GM10266 (cell line): ENCODE measurements around the gene IL1RAPL2.

ENCODE experiments used
- DNase-seq: peaks from one replicate; pipeline ENCODE4 v3.0.0; 2012; ENCODE audit errors: extremely low spot score
- CTCF ChIP-seq: IDR thresholded peaks from 2 replicates; pipeline ENCODE4 v1.5.1; 2012; ENCODE audit warnings: mild to moderate bottlenecking, low read depth; ENCODE audit not compliant: control insufficient read depth, insufficient read depth; ENCODE audit errors: missing control alignments

Gene IL1RAPL2

GRCh38 chrX:104647084-104647483 lies 81.1 kb downstream of the IL1RAPL2 start:
- DNase-seq, result no peak
- TF ChIP-seq CTCF, result no peak

GRCh38 chrX:104659005-104659744 lies 93.2 kb downstream of the IL1RAPL2 start:
- no peak for DNase-seq
- no peak for TF ChIP-seq CTCF

- TF ChIP-seq CTCF, result no peak
- DNase-seq, result no peak
Observed at GRCh38 chrX:104660092-104660491, 94.1 kb downstream of the IL1RAPL2 start.

GRCh38 chrX:104662694-104663093 lies 96.7 kb downstream of the IL1RAPL2 start:
- no peak for DNase-seq
- TF ChIP-seq CTCF, result no peak

- TF ChIP-seq CTCF, result no peak
- DNase-seq, result no peak
Observed at GRCh38 chrX:104665691-104666090, 99.7 kb downstream of the IL1RAPL2 start.

- DNase-seq, result no peak
- no peak for TF ChIP-seq CTCF
Observed at GRCh38 chrX:104668550-104668949, 102.6 kb downstream of the IL1RAPL2 start.

GRCh38 chrX:104669063-104669462 lies 103.1 kb downstream of the IL1RAPL2 start:
- no peak for TF ChIP-seq CTCF
- no peak for DNase-seq
